ENCODE measurements around the gene HPS5. TPM values are rescaled to one million over a fixed set of nuclear protein-coding genes. Genes with fewer than 3 reads are reported as not detected.

HPS5 gene
- total RNA-seq, 6 donors from 2014 or later, result 18.6 to 40.9 (median 31.1) TPM

GRCh38 chr11:18317551-18317950, 4.4 kb downstream of the HPS5 start:
- TF ChIP-seq CTCF (IDR thresholded peaks at IDR 0.05), result no peak
- no peak for TF ChIP-seq POLR2AphosphoS5 (IDR thresholded peaks at IDR 0.05)
- no peak for TF ChIP-seq EP300 (IDR thresholded peaks at IDR 0.05)
- Histone ChIP-seq H3K4me1 (peaks cover 25 to 42% (median 32%) of the 10 kb centered on the region in 4 donors), H3K9me3 (no peaks in the 10 kb centered on the region), H3K36me3 (peaks cover 0 to 8% (median 1%) of the 10 kb centered on the region in 4 donors), H3K4me3 (no peak overlapping the region), H3K27ac (no peak overlapping the region), H3K27me3 (no peaks in the 10 kb centered on the region)
- ATAC-seq (ENCODE audit: low FRiP score in 2 of 2), result no peak
- no peak for DNase-seq
- 92 to 93% methylated on average over 4 of the region's 4 CpGs for WGBS, 2 donors

- Histone ChIP-seq H3K4me3 (no peak overlapping the region), H3K27me3 (no peaks in the 10 kb centered on the region), H3K4me1 (peaks cover 21 to 47% (median 30%) of the 10 kb centered on the region in 4 donors), H3K36me3 (peaks cover 0 to 16% (median 1%) of the 10 kb centered on the region in 4 donors), H3K27ac (no peak overlapping the region), H3K9me3 (no peaks in the 10 kb centered on the region)
- TF ChIP-seq POLR2A (IDR thresholded peaks at IDR 0.05), result no peak
- no peak for TF ChIP-seq CTCF (IDR thresholded peaks at IDR 0.05)
- TF ChIP-seq POLR2AphosphoS5 (IDR thresholded peaks at IDR 0.05), result no peak
- TF ChIP-seq EP300 (IDR thresholded peaks at IDR 0.05), result no peak
- DNase-seq (no peak), ATAC-seq (ENCODE audit: low FRiP score in 2 of 2) (no peak)
- 96 to 98% methylated on average over 2 of the region's 2 CpGs for WGBS, 2 donors
These were observed 6.0 kb downstream of the HPS5 start for GRCh38 chr11:18315893-18316292.

- no peak for TF ChIP-seq CTCF (IDR thresholded peaks at IDR 0.05)
- TF ChIP-seq POLR2AphosphoS5 (IDR thresholded peaks at IDR 0.05), result no peak
- TF ChIP-seq EP300 (IDR thresholded peaks at IDR 0.05), result no peak
- TF ChIP-seq POLR2A (IDR thresholded peaks at IDR 0.05), result no peak
- 81 to 83% methylated on average over 9 of the region's 9 CpGs for WGBS, 2 donors
- Histone ChIP-seq H3K4me3 (no peak overlapping the region), H3K36me3 (peaks cover 0 to 26% (median 6%) of the 10 kb centered on the region in 4 donors), H3K27me3 (no peaks in the 10 kb centered on the region), H3K9me3 (no peaks in the 10 kb centered on the region), H3K27ac (peak overlapping the region in 3 of 4 donors; percentile 13 to 73 (median 40)), H3K4me1 (peaks cover 12 to 39% (median 21%) of the 10 kb centered on the region in 4 donors)
- ATAC-seq (ENCODE audit: low FRiP score in 2 of 2) (peak in 1 of 2 donors; percentile 25), DNase-seq (no peak)
These were observed 7.0 kb downstream of the HPS5 start for GRCh38 chr11:18314784-18315523.

- ATAC-seq (ENCODE audit: low FRiP score in 2 of 2), result peak in 1 of 2 donors; percentile 20
- peak in 1 of 2 donors; percentile 22 for DNase-seq
- peak overlapping the region in 3 of 4 donors; percentile 48 to 73 (median 66) for H3K27ac ChIP-seq
- H3K4me3 ChIP-seq, result no peak overlapping the region
- TF ChIP-seq POLR2AphosphoS5 (IDR thresholded peaks at IDR 0.05), result no peak
- no peaks in the 10 kb centered on the region for H3K27me3 ChIP-seq
- H3K36me3 ChIP-seq, result peaks cover 0 to 33% (median 14%) of the 10 kb centered on the region in 4 donors
- H3K4me1 ChIP-seq, result peaks cover 5 to 36% (median 16%) of the 10 kb centered on the region in 4 donors
- no peaks in the 10 kb centered on the region for H3K9me3 ChIP-seq
- WGBS, 2 donors, result 83 to 91% methylated on average over 10 of the region's 10 CpGs
These were observed 7.8 kb downstream of the HPS5 start for GRCh38 chr11:18313965-18314763.

Measured in upper lobe of left lung (tissue), 6 donors.